Epithelial cell of proximal tubule (primary cell): ENCODE data around the gene UNC119B. TPM values are rescaled to one million over a fixed set of nuclear protein-coding genes. Genes with fewer than 3 reads are reported as not detected.
"Not testable (repeated sequence)": the region's sequence is repeated elsewhere in the genome, so short reads cannot be mapped to it uniquely, and the experiment has no call there.

Source experiments
- DNase-seq: peaks from one replicate; pipeline ENCODE4 v3.0.0-alpha.2; 2011; ENCODE audit warnings: low read depth
- H3K4me3 ChIP-seq: 2 replicates; pipeline ENCODE4 v1.5.1; 2011; ENCODE audit warnings: low read depth, mild to moderate bottlenecking, low read length
- total RNA-seq: library from RNA; depleted of rRNA; stranded (reverse); fragments of >200 nt; gene quantifications from 2 replicates; pipeline ENCODE4 v1.2.3, GENCODE V29; 2015
- TF ChIP-seq, protein P1 (sequence below): conservative IDR thresholded peaks from 2 replicates; pipeline ENCODE4 v1.5.1; 2012; ENCODE audit warnings: low read depth, mild to moderate bottlenecking, low read length

The UNC119B gene
- total RNA-seq, 1 donor from 2014 or later = 14.9 TPM

DNA sequence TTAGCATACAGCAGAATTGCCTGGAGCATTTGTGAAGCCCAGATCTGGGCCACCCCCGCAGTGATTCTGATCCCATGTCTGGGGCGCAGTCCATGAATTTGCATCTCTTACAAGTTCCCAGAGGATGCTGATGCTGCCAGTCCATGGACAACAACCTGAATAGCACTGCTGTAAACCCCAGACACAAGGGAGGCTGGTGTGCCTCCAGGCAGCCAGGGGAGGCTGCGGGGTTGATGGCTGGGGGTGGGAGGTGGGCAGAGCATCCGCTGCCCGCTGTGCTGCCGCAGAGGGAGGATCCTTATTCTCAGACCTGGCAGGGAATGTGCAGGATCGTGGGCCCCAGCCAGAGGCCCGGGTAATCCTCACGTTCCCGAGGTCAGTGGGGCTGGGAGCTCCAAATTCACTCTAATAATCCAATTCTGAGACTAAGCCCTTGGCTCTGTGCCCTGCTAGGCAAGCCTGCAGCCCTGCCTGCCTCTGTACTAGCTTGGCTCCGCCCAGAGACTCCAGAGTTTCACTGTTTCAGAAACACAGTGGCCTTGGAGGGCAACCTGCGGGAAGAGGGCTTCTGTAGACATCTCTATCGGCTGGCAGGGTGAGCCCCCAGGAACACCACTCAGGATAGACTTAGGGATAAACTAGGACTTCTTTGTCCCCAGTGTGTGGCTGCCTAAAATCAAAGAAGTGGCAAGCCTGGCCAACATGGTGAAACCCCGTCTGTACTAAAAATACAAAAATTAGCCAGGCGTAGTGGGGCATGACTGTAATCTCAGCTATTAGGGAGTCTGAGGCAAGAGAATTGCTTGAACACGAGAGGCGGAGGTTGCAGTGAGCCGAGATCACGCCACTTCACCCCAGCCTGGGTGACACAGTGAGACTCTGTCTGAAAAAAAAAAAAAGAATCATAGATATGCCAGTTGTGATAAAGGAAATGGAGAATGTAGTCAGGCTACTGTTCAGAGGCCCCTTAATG lies 41.1 kb upstream of the UNC119B start:
- TF ChIP-seq, protein P1, sequence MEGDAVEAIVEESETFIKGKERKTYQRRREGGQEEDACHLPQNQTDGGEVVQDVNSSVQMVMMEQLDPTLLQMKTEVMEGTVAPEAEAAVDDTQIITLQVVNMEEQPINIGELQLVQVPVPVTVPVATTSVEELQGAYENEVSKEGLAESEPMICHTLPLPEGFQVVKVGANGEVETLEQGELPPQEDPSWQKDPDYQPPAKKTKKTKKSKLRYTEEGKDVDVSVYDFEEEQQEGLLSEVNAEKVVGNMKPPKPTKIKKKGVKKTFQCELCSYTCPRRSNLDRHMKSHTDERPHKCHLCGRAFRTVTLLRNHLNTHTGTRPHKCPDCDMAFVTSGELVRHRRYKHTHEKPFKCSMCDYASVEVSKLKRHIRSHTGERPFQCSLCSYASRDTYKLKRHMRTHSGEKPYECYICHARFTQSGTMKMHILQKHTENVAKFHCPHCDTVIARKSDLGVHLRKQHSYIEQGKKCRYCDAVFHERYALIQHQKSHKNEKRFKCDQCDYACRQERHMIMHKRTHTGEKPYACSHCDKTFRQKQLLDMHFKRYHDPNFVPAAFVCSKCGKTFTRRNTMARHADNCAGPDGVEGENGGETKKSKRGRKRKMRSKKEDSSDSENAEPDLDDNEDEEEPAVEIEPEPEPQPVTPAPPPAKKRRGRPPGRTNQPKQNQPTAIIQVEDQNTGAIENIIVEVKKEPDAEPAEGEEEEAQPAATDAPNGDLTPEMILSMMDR = no peak
- DNase-seq = no peak
- H3K4me3 ChIP-seq = peak overlapping the region; percentile 32

DNA sequence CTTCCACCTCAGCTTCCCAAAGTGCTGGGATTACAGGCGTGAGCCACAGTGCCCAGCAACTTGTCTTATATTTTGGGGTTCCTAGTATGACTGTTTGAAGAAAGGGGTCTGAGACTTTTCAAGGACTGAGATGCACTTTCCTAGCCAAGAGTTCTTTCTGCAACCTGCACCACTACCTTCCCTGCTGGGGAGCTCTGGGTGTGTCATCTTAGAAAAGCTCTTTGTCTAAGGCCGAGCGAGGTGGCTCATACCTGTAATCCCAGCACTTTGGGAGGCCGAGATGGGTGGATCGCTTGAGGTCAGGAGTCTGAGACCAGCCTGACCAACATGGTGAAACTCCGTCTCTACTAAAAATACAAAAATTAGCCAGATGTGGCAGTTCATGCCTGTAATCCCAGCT lies 40.0 kb upstream of the UNC119B start:
- not testable (repeated sequence) for H3K4me3 ChIP-seq

DNA sequence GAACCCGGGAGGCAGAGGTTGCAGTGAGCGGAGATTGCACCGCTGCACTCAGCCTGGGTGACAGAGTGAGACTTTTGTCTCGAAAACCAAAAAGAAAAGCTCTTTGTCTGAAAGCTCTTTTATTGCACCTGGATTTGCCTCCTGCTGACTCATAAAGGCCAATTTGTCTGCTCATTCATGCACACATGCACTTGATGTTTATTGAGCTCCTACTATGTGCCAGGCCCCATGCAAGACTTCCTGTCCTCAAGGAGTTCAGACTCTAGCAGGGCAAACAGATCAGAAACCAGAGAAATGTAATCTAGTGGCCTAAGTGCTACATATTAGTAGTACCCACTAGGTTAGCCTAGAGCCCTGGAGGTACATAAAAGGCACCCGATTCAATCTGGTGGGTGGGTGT lies 39.6 kb upstream of the UNC119B start:
- no peak overlapping the region for H3K4me3 ChIP-seq
- no peak for DNase-seq
- TF ChIP-seq, protein P1 = no peak

More for the DNA sequence above, 40.0 kb upstream of the UNC119B start:
- not testable (repeated sequence) for DNase-seq

DNA sequence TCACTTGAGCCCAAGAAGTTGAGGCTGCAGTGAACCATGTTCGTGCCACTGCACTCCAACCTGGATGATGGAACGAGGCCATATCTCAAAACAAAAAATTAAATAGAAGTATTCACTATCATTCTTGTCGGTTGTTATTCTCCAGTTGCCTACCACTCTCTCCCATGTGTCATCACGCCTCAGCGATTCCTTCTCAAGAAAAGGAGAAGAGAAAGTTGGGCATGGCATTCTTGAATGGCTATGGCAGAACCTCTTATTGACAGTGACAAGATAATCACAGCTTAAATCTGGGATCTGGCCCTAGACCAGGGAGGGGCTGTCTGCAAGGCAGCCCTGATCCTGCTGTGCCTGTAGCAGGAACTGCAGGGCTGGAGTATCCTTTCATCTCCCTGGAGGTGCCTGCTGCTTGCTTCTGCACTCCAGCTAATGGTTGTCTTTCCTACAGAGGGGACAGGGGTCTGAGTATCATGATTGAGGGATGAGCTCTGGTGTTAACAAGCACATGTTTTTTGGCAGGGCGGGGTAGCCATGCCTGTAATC lies 36.1 kb upstream of the UNC119B start:
- no peak overlapping the region for H3K4me3 ChIP-seq
- TF ChIP-seq, protein P1 = no peak
- no peak for DNase-seq

DNA sequence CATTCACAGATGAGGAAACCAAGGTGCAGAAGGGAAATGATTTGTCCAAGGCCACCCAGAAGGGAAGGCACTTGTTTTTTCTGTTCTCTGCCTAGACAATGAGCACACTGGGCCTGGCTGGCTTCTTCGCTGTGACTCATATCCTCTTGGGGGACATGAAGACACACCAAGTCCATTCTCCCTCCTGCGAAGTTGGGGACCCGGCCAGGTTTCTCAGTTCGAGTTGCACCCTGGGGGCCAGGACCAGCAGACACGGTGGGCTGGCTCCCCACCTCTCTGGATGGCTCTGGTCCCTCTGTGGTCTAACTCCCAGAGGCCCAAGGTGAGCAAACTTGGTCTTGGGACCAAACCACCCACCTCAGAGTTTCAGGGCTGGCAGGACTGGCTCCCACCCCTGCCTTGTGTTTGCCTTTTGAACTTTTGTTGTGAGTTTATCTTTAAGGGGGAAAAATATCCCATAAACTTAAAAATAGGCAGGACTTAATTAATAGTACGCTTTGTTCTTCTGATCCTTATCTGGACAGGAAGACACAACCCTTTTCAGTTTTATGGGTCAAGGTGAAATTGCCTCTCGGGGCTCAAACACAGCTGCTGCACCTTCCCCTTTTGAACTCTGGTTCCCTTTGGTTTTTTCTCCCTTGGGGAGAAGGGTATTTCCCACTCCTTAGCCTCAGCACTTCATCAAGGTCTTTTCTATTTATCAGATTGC lies 32.3 kb upstream of the UNC119B start:
- TF ChIP-seq, protein P1 = no peak
- no peak overlapping the region for H3K4me3 ChIP-seq
- no peak for DNase-seq

DNA sequence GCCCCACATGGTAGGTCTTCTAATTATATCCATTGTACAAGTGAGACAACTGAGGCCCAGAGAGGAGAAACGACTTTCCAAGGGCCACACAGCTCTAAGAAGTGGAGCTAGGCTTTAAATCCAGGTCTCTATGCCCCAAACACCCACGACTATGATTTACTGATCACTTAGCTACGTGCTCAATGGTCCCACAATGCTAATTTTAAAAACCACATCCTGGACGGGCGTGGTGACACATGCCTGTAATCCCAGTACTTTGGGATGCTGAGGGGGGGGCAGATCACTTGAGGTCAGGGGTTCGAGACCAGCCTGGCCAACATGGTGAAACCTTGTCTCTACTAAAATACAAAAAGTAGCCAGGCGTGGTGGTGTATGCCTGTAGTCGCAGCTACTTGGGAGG lies 31.7 kb upstream of the UNC119B start:
- TF ChIP-seq, protein P1 = no peak
- DNase-seq = no peak
- no peak overlapping the region for H3K4me3 ChIP-seq

DNA sequence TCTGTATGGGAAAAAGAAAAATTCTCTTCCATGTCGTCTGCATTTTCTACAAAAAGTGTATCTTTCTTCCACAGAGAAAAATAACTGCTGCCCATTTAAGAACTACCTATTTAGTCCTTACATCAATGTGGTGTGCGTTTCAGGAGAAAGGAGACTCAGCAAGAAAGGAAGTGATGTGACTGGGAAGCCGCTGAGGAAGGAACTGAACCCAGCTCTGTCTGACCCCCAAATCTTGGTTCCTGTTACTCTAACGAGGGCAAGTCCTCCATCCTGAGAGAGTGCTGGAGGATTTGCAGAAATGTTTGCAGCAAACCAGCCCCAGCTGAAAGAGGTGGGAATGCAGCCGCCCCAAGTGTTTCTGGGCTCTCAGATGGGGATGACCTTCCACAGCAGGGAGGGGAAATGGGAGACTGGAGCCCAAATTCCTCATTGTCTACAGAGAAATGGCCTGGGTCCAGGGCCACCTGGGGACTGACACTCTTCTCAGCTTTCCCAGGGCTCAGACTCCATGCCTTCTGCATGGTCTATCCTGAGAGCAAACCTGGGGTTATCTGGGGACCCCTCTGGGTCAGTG lies 30.0 kb upstream of the UNC119B start:
- TF ChIP-seq, protein P1 = no peak
- no peak overlapping the region for H3K4me3 ChIP-seq
- DNase-seq = no peak
